NCI-H2029 treated with DMSO at 0.1 percent for 48 hours (cell line): Measurements from ENCODE around the gene TRIM69.
"Not testable (repeated sequence)": the region's sequence is repeated elsewhere in the genome, so short reads cannot be mapped to it uniquely, and the experiment has no call there.

Source experiments
- DNase-seq: peaks from one replicate; lab custom pipeline; 2025; lab: John Stamatoyannopoulos, UW

The TRIM69 gene

GRCh38 chr15:44715797-44716334 lies 20.5 kb upstream of the TRIM69 start:
- no peak for DNase-seq

GRCh38 chr15:44716983-44717602 lies 19.2 kb upstream of the TRIM69 start:
- DNase-seq, result no peak

DNA sequence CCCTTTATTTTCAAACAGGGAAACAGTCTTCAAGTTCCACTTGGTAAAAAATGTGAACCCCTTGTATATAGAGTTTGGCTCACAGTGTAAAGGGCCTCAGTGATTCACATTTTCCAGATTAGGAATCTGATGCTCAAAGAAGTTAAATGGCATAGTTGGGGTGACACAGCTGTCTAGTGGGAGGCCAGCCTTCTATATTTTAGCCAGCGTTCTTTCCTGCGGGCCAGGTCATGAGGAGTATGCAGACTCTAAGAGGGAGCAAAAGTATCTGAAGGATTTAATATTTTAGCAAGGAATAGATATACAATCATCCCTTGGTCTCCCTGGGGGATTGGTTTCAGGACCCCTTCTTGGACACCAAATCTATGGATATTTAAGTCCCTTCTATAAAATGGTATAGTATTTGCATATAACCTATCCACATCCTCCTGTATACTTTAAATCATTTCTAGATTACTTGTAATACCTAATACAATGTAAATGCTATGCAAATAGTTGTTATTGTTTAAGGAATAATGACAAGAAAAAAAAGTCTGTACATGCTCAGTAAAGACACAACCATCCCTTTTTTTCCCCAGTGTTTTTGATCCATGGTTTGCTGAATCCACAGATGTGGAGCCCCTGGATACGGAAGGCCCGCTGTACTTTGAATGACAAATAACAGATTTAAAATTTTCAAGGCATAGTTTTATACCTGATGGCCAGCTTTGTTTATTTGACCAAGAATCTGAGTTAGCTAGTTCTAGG lies 18.0 kb upstream of the TRIM69 start:
- DNase-seq, result no peak

GRCh38 chr15:44718927-44719292 lies 17.4 kb upstream of the TRIM69 start:
- DNase-seq, result no peak

DNA sequence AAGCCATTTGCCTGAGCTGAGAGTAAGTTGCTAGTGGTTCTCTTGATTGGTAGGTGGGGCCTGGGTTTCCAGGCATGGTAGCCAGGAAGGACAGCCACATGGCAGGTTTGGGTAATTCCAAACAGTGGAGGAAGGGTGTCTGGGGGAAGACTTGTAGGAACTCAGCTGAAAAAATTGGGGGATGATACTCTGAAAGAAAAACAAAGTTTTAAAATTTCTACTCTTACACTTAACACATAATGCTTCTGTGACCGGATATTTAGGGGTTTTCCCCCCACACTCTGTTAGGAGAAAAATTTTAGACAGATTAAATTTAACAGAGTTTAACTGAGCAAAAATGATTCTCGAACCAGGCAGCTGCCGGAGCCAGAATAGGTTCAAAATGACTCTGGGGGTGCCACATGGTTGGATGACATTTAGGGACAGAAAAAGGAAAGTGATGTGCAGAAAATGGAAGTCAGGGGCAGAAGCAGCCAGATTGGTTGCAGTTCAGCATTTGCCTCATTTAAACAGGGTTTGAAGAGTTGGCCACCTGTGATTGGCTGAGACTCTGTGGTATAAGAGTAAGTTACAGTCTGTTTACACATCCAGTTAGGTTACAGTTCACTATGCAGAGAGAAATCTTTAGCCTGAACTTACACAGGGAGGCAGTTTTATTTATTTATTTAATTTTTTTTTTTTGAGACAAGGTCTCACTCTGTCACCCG lies 16.9 kb upstream of the TRIM69 start:
- DNase-seq, result no peak

GRCh38 chr15:44720000-44720435 lies 16.3 kb upstream of the TRIM69 start:
- DNase-seq, result not testable (repeated sequence)

- DNase-seq, result no peak
Observed at GRCh38 chr15:44720460-44721176, 15.7 kb upstream of the TRIM69 start.

DNA sequence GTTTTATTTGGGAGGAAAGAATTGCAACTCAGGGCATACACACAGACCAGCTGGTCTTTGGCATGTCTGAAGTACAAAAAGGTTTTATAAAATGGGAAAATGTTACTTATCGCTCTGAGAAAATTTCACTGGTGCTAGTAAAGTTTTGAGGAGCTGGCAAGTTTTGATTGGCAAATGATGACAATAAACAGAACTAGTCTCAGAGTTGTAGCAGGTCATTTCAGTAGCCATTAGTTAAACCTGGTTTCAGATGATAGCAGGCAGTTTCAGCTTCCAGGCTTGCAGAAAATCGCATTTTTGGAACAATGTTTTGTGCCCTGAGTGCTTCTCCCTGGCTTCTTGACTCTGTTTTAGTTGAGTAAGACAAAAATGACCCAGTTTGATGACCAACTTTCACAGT lies 14.3 kb upstream of the TRIM69 start:
- no peak for DNase-seq

GRCh38 chr15:44726136-44726535 lies 10.2 kb upstream of the TRIM69 start:
- DNase-seq, result no peak

DNA sequence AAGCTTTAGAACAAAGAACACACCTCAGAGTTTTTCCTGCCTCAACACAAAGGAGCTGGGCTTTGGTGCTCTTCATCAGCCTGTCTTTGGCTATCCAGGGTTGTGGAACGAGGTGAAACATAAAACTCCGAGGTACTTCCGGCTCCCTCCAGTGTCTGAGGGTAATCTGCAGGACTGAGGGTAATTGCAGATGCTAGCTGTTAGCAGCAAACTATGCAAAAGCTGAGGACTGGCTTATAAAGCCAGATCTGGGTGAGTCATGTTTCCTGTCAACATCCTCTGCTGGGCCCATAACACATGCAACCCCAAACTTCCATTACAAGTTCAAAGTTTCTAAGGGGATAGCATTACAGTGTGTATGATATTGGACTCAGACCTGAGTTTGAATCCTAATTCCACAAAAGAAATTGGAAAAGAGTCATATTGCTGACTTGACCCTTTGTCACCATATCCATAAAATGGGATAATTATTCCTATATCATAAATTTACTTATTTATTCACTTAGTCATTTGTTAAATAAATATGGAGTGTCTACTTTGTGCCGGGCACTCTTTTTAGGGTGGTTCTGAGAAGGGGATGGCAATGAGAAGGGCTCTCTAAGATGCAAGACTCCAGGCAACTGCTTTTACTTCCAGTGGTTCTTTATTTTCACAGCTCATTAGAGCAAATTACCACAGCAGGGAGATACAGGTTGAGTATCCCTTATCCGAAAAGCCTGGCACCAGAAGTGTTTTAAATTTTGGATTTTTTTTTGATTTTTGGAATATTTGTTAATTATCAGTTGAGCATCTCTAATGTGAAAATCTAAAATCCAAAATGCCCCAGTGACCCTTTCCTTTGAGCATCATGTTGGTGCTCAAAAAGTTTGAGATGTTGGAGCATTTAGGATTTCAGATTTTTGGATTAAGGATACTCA lies 9.5 kb upstream of the TRIM69 start:
- no peak for DNase-seq

DNA sequence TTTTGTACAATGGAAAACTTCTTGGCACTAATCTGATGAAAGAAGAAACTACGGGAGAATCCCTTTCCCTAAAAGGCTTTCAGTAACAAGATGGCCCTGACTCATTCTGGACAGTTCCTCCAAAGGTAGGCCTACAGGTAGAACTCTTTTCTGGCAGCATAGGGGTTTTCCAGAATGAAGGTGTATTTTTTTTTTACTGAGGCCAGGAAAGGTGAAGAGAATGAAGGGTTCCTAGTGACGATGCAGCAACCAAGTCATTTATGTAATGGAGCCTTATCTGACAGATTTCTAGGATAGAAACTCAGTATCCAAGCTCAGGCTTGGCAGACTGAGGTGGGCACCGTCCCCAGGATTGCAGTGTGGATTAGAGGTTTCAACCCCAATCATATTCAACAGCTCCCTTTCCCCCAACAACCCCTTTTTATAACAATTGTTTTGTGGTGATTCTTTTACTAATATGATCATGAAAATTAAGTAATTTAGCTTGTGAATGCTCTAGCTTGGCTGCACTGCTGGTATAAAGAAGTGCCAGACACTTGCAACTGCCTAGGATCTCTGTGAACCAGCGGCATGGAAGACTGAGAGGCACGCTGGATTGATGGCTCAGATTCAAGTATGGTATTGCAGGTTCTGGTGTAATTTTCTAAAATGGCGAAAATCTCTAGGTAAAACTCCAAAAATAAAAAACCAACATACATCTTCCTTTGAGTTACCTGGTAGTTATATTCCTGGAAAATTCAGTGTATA lies 8.7 kb upstream of the TRIM69 start:
- no peak for DNase-seq

GRCh38 chr15:44728232-44728575 lies 8.1 kb upstream of the TRIM69 start:
- not testable (repeated sequence) for DNase-seq

DNA sequence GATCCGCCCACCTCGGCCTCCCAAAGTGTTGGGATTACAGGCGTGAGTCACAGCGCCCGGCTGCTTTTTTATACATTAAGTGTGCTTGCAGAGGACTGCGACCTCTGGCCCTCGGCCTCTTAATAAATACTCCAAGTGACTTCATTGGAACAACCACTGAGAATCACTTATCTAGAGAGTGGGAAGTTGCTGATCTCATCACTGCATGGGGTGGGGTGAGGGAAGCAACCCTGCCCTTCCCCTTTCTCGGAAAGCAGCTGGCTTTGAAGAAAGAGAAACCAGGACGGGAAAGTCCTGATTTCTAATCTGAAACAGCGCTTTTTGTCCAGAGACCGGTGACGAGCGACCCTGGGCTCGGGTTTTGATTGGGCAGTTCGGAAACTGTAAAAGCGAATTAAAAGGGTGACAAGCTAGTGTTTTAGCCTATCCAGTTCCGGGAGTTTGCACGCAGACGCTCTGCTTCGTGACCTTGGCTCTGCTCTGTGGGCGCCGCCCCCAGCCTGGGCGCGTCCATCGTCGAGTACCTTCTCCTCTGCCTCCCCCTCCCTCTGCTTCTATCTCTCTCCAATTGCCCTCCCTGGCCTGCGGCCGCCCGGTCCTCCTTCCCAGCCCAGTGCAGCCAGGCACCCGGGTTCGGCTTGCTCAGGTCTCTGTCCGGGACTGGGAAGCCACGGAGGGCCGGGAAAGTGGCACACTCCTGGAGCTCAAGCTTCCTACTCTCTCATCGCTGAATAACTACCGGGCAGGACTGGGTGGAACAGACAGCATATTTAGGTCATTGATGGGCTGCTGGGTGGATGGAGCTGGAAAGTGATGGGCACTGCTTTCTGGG lies 7.5 kb upstream of the TRIM69 start:
- peak; percentile 38 for DNase-seq

GRCh38 chr15:44729408-44730127 lies 6.8 kb upstream of the TRIM69 start:
- DNase-seq, result no peak

DNA sequence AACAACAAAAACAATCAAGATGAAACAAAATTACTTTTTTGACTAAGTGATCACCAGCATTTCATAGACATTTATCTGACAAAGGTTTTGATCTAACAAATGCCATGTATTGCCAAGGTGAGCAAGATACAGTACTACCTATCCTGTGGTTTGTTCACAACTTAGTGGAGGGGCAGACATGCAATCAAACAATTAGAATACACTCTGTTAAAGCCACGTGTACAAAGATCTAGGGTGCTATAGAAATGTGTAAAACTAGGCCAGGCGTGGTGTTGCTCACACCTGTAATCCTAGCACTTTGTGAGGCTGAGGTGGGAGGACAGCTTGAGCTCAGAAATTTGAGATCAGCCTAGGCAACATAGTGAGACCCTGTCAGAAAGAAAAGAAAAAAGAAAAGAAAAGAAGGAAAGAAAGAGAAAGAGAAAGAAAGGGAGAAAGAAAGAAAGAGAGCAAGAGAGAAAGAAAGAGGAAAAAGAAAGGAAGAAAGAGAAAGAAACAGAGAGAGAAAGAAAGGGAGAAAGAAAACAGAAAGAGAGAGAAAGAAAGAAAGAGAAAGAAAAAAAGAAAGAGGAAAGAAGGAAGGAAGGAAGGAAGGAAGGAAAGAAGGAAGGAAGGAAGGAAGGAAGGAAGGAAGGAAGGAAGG lies 1.4 kb upstream of the TRIM69 start:
- no peak for DNase-seq

- DNase-seq, result no peak
Observed at GRCh38 chr15:44735482-44736180, 697 bp upstream of the TRIM69 start.

DNA sequence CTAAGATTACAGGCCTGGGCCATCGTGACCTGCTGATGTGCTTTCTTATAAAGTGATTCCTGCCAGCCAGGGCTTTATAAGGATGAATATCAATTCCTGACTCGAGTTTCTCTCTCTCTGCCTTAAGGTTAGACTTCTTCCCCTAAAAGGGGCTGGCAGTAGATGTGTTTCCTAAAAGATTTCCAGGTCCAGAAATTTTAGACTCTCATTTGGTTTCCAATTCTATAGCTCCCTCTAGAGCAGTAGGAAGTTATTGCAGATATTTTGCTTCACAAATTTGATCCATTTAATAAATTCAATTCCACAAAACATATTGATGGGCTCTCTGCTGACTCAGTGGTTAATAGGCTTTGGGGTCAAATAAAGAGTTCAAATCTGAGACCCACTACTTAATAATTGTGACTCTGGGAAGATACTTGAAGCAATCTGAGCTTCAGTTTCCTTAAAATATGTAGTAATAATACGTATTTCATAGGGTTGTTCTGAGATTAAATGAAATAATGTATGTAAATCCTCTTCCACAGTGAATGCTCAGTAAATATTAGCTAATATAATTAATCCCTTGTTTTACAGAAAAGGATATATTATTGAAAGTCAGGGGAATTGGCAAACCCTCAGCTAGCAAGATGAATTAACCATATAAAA lies 2.1 kb downstream of the TRIM69 start:
- peak; percentile 0 for DNase-seq
